Natural killer cell (primary cell): ENCODE results near the gene ISG20. TPM values are rescaled to one million over a fixed set of nuclear protein-coding genes. Genes with fewer than 3 reads are reported as not detected.
"Not testable (repeated sequence)": the region's sequence is repeated elsewhere in the genome, so short reads cannot be mapped to it uniquely, and the experiment has no call there.

Source experiments
- ATAC-seq, 3 donors: fragments of 150-1000 bp in 2 of 3; fragments of 200-7000 bp in 1 of 3; cut with Tn5 transposase; 1 replicate in 1 of 3; 2 replicates in 2 of 3; pipeline ENCODE4 v1.10.0; 2021; ENCODE audit warnings: mild to moderate bottlenecking in 2 of 3, moderate library complexity in 2 of 3
- DNase-seq, 2 donors: peaks; one replicate each; pipeline versions ENCODE4 v3.0.0 to v3.0.0-alpha.2; 2013 to 2021; ENCODE audit warnings: mixed read lengths in 1 of 2
- H3K27ac ChIP-seq: one replicate; pipeline ENCODE4 v1.5.1; 2013; ENCODE audit warnings: mild to moderate bottlenecking, low read length
- H3K27me3 ChIP-seq: one replicate; pipeline ENCODE4 v1.6.1; 2013; ENCODE audit warnings: low read length; ENCODE audit not compliant: control insufficient read depth, insufficient read depth
- H3K36me3 ChIP-seq: one replicate; pipeline ENCODE4 v1.6.1; 2013; ENCODE audit warnings: low read length; ENCODE audit not compliant: control insufficient read depth, insufficient read depth
- H3K4me1 ChIP-seq: one replicate; pipeline ENCODE4 v1.6.1; 2013; ENCODE audit warnings: low read length; ENCODE audit not compliant: control insufficient read depth, insufficient read depth
- H3K4me3 ChIP-seq: one replicate; pipeline ENCODE4 v1.5.1; 2013; ENCODE audit warnings: low read length
- H3K9me3 ChIP-seq: one replicate; pipeline ENCODE4 v1.6.1; 2013; ENCODE audit warnings: low read length; ENCODE audit not compliant: control insufficient read depth, insufficient read depth
- H3K27ac Mint-ChIP-seq, 2 donors: one replicate each; pipeline ENCODE4 v1.8.0; 2022; ENCODE audit warnings: mild to moderate bottlenecking in 2 of 2, mixed read lengths in 2 of 2, moderate library complexity in 1 of 2
- H3K27me3 Mint-ChIP-seq, 2 donors: one replicate each; pipeline ENCODE4 v1.8.0; 2022; ENCODE audit warnings: low read depth in 2 of 2, mixed read lengths in 2 of 2
- H3K36me3 Mint-ChIP-seq: one replicate; pipeline ENCODE4 v1.8.0; 2022; ENCODE audit warnings: mixed read lengths
- H3K4me1 Mint-ChIP-seq, 2 donors: one replicate each; pipeline ENCODE4 v1.8.0; 2022; ENCODE audit warnings: mixed read lengths in 2 of 2
- H3K4me3 Mint-ChIP-seq: one replicate; pipeline ENCODE4 v1.8.0; 2022; ENCODE audit warnings: mild to moderate bottlenecking, moderate library complexity, mixed read lengths
- H3K9me3 Mint-ChIP-seq, 2 donors: one replicate each; pipeline ENCODE4 v1.8.0; 2022; ENCODE audit warnings: mixed read lengths in 2 of 2
- CTCF ChIP-seq: fragments of 200-600 bp; IDR thresholded peaks from one replicate; pipeline ENCODE4 v1.8.0; 2022; ENCODE audit warnings: antibody characterized with exemption
- WGBS: methylation state at CpG from one replicate; pipeline ENCODE4 v1.1.7; 2013; ENCODE audit warnings: missing lambda C conversion rate; ENCODE audit not compliant: insufficient coverage; 5-methylcytosine and 5-hydroxymethylcytosine counted together
- intact Hi-C: fragments of 100-400 bp; cut with micrococcal nuclease; formaldehyde crosslinking; loops from one replicate; pipeline ENCODE4 v1.14.2; 2022
- total RNA-seq, 4 donors: library from RNA; stranded (reverse); fragments of 120-200 nt in 1 of 4; gene quantifications; one replicate each; pipeline versions ENCODE4 v1.2.3 to v1.2.4, GENCODE V29; 2013 to 2022

ISG20 gene
- total RNA-seq, 3 donors from 2014 or later (not counting 1 experiment from before 2014, with no cell fraction given) = 80.6 to 137 (median 116) TPM

DNA sequence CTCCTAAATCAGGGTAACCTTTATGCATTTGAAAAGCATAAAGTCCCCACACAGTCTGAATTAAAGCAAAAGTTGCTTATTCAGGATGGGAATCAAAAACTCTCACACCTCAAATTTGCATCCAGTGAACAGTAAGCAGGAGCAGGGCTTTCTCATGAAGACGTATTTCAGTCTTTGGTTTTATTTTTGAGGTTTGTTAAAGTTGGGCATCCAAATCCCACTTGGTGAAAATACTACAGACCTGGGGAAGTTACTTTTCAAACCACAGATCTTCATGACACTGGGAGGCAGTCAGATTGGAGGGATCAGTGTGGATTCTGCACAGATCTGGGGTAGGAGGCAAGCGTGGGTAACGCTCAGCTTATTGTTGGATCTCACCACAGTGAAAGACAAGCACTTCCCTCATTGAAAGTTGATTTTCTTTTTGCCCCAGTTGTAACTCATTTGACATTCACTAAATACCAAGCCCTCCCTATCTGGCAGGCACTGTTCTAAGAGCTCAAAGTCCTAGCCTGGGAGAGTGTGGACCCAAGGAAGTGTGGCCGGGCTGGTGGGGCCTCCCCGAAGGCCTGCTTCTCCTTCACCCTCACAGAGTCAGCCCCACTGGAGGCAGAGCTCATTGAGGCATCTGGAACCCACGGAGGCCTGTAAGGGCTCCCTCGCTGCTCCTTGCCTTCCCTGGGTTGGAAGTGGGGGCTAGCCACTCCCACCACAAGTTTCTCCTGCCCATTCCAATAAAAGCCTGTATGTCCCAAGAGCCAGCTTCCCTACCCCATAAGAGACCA, 783 bp upstream of the ISG20 start:
- whole genome bisulfite sequencing = 47% methylated on average over 4 of the region's 7 CpGs
- intact Hi-C loops = loop anchor here (1.0 kb wide), 2 partner anchors 14 to 696 kb away; partner anchors contain the start of gene POLG
- ATAC-seq = no peak
- Mint-ChIP-seq H3K4me1 (peaks cover 57 to 61% of the 10 kb centered on the region in 2 donors), H3K9me3 (no peaks in the 10 kb centered on the region), H3K4me3 (peak overlapping the region; percentile 92), H3K27ac (peak overlapping the region; percentile 97 to 98), H3K36me3 (no peaks in the 10 kb centered on the region), H3K27me3 (no peaks in the 10 kb centered on the region)
- peaks cover 79% of the 10 kb centered on the region for H3K4me1 ChIP-seq
- no peak for DNase-seq
- H3K27ac ChIP-seq = peak overlapping the region; percentile 96
- no peaks in the 10 kb centered on the region for H3K9me3 ChIP-seq
- peaks cover 6% of the 10 kb centered on the region for H3K36me3 ChIP-seq
- TF ChIP-seq CTCF = no peak
- H3K4me3 ChIP-seq = peak overlapping the region; percentile 70
- H3K27me3 ChIP-seq = no peaks in the 10 kb centered on the region

DNA sequence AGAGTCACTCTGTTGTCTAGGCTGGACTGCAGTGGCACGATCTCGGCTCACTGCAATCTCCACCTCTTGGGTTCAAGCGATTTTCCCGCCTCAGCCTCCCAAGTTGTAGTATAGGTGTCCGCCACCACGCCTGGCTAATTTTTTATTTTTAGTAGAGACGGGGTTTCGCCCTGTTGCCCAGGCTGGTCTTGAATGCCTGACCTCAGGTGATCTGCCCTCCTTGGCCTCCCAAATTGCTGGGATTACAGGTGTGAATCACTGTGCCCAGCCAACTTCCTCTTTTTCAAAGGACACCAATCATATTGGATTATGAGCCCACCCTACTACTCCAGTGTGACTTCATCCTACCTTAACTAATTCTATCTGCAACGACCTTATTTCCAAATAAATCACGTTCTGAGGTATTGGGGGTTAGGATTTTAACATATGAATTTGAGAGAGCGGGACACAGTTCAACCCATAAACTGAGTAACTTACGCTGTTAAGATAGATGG, 3.2 kb downstream of the ISG20 start:
- no peak for TF ChIP-seq CTCF
- peak overlapping the region; percentile 78 to 97 for H3K27ac Mint-ChIP-seq
- peaks cover 6% of the 10 kb centered on the region for H3K36me3 Mint-ChIP-seq
- H3K9me3 ChIP-seq = no peaks in the 10 kb centered on the region
- intact Hi-C loops = no loop called here
- H3K27me3 Mint-ChIP-seq = no peaks in the 10 kb centered on the region
- H3K27me3 ChIP-seq = no peaks in the 10 kb centered on the region
- no peaks in the 10 kb centered on the region for H3K9me3 Mint-ChIP-seq
- peak overlapping the region; percentile 29 for H3K27ac ChIP-seq
- WGBS = 87% methylated on average over 11 of the region's 12 CpGs
- DNase-seq = no peak
- no peak overlapping the region for H3K4me3 ChIP-seq
- H3K4me1 ChIP-seq = peaks cover 65% of the 10 kb centered on the region
- peak overlapping the region; percentile 13 for H3K4me3 Mint-ChIP-seq
- no peak for ATAC-seq
- peaks cover 63% of the 10 kb centered on the region in 2 donors for H3K4me1 Mint-ChIP-seq
- peaks cover 23% of the 10 kb centered on the region for H3K36me3 ChIP-seq

DNA sequence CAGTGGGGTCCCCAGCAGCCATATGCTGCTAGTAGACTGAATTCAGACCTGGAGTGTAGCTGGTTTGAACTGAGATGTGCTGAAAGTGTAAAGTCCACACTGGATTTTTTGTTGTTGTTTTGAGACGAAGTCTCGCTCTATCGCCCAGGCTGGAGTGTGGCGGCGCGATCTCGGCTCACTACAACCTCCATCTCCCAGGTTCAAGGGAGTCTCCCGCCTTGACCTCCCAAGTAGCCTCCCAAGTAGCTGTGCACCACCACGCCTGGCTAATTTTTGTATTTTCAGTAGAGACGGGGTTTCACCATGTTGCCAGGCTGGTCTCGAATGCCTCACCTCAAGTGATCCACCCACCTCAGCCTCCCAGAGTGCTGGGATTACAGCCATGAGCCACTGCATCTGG, 3.7 kb downstream of the ISG20 start:
- intact Hi-C loops, H3K27me3 Mint-ChIP-seq, ATAC-seq, H3K4me3 ChIP-seq, H3K27me3 ChIP-seq, DNase-seq, H3K9me3 ChIP-seq, H3K36me3 Mint-ChIP-seq, H3K4me3 Mint-ChIP-seq, H3K9me3 Mint-ChIP-seq: not testable (repeated sequence)
- WGBS = 98% methylated on average over 11 of the region's 11 CpGs
- Histone ChIP-seq H3K36me3 (peaks cover 23% of the 10 kb centered on the region), H3K4me1 (peaks cover 65% of the 10 kb centered on the region), H3K27ac (peak overlapping the region; percentile 29)
- Mint-ChIP-seq H3K4me1 (peaks cover 62 to 63% of the 10 kb centered on the region in 2 donors), H3K27ac (peak overlapping the region; percentile 78 to 97)

- H3K27ac Mint-ChIP-seq = peak overlapping the region; percentile 42 to 52
- Histone ChIP-seq H3K27me3 (no peaks in the 10 kb centered on the region), H3K9me3 (no peaks in the 10 kb centered on the region), H3K4me3 (no peak overlapping the region), H3K4me1 (peaks cover 66% of the 10 kb centered on the region), H3K27ac (no peak overlapping the region), H3K36me3 (peaks cover 27% of the 10 kb centered on the region)
- WGBS = 96% methylated on average over 9 of the region's 9 CpGs
- intact Hi-C loops = no loop called here
- H3K27me3 Mint-ChIP-seq = no peaks in the 10 kb centered on the region
- H3K9me3 Mint-ChIP-seq = no peaks in the 10 kb centered on the region
- H3K36me3 Mint-ChIP-seq = peaks cover 6% of the 10 kb centered on the region
- ATAC-seq (no peak), DNase-seq (no peak)
- H3K4me1 Mint-ChIP-seq = peaks cover 61 to 66% of the 10 kb centered on the region in 2 donors
- no peak for TF ChIP-seq CTCF
- no peak overlapping the region for H3K4me3 Mint-ChIP-seq
Measured at GRCh38 chr15:88644741-88645140, 5.9 kb downstream of the ISG20 start.
